A172 (cell line): Measurements from ENCODE around the gene DOCK10. TPM values are rescaled to one million over a fixed set of nuclear protein-coding genes. Genes with fewer than 3 reads are reported as not detected.
"Not testable (repeated sequence)": the region's sequence is repeated elsewhere in the genome, so short reads cannot be mapped to it uniquely, and the experiment has no call there.

ENCODE experiments used
- DNase-seq: peaks from one replicate; pipeline ENCODE4 v3.0.0-alpha.2; 2015; ENCODE audit warnings: low spot score
- total RNA-seq: library from RNA; depleted of rRNA; stranded (reverse); fragments of >200 nt; shearing (Covaris generic); gene quantifications from 2 replicates; pipeline ENCODE4 v1.2.3, GENCODE V29; 2014

DOCK10 gene
- total RNA-seq, 1 experiment from 2014 or later: 37.5 TPM

DNA sequence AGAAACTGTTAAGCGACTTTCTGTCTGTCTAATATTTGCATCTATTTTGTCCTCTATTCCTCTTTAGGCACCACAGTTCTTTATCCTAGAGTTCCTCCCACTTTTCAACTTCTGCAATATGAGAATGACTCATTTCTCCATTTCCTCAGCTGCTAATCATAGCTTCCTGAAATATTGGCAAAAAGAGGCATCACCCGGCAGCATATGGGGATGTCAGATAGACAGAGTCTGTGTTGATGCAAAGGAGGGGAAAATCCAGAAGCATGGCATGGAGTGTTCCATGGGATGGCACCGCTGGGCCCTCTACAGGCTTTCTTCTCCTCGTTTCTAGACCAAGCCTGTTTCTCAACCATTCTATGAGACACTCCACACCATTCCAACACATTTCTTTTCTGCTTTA is 93.4 kb downstream of the DOCK10 start:
- DNase-seq: peak; percentile 57

DNA sequence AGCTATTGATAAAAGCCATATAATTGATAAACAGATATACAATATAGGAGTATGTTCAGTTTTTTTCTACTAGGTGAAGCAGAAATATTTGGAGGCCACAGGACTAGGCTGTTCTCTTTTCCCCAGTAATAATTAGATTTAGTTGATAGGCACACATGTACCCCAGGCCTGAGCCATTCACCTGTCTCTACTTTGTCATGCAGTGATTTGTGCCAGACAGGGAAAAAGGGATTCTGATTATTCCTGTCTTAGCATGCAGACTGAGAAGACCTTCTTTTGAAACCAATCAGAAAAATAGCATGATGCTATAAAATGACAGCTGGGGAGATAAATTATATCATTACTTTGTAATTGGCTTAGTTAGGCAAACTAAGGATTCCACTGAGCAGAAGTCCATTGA is 94.3 kb downstream of the DOCK10 start:
- no peak for DNase-seq

DNA sequence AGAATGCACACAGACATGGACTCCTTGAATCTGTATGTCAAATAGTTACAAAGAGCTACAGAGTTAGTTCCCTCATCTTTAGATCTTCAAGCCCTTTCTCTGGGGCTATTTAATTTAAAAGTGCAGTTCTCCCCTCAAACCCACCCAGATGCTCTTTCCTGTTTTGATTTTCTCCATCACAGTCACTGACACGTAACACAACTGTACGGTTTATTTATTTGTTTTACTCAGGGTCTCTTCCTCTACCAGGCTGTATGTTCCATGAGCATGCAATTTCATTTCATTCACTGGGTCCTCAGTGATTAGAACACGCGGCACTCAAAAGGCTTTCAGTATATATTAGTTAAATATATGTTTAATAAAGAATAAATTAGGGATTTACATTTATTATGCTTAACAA is 94.7 kb downstream of the DOCK10 start:
- no peak for DNase-seq

- DNase-seq: peak; percentile 78
These were observed 95.4 kb downstream of the DOCK10 start for GRCh38 chr2:224946895-224947294.

- DNase-seq: no peak
These were observed 97.3 kb downstream of the DOCK10 start for GRCh38 chr2:224944707-224945547.

- not testable (repeated sequence) for DNase-seq
These were observed 98.6 kb downstream of the DOCK10 start for GRCh38 chr2:224943601-224944041.

DNA sequence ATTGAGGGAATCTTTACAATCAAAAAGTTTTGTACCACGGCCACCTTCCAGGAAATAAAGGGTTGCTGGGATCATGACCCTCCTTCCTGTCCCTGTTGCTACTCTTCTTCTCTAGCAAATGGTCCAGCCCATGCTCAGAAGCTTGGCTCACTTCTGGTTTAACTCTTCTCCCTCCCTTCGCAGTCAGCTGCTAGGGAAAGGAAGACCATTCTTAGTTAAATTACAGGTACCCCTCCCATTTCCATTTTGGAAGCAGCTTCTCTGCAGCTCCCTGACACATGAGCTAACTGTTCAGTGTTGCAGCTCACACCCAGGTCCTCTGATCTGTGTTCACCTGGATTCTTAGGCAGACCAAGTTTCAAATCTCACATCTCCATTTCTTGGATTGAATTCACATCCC is 100.3 kb downstream of the DOCK10 start:
- DNase-seq: no peak

GRCh38 chr2:224940618-224941017 is 101.7 kb downstream of the DOCK10 start:
- no peak for DNase-seq

DNA sequence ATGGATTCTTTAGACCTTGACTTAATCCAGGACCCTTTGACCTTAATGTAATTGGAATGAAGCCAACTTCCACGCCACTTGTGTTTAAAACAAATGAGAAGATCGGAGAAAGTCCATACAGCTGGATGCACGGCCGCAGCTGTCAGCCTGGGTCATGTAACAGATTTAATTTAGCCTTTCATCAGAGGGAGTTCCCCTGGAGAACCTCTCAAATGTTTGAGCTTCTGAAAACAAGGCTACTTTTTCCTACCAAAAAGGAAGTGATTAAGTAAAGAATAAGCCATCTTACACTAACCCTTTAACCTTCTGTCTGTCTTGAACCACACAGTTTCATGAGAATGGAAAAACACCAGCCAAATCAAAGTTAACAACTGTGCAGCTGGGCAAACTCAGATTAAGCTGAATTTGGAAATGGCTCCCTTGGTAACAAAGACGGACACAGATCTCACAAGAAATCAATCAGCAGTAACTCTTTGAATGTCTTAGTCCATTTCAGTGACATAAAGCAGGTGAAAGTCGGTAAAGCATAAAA is 103.6 kb downstream of the DOCK10 start:
- peak; percentile 45 for DNase-seq

GRCh38 chr2:224937887-224938286 is 104.4 kb downstream of the DOCK10 start:
- DNase-seq: no peak

GRCh38 chr2:224934526-224935188 is 107.6 kb downstream of the DOCK10 start:
- DNase-seq: no peak

- no peak for DNase-seq
These were observed 108.8 kb downstream of the DOCK10 start for GRCh38 chr2:224933431-224933830.

- no peak for DNase-seq
These were observed 109.7 kb downstream of the DOCK10 start for GRCh38 chr2:224932522-224932921.

DNA sequence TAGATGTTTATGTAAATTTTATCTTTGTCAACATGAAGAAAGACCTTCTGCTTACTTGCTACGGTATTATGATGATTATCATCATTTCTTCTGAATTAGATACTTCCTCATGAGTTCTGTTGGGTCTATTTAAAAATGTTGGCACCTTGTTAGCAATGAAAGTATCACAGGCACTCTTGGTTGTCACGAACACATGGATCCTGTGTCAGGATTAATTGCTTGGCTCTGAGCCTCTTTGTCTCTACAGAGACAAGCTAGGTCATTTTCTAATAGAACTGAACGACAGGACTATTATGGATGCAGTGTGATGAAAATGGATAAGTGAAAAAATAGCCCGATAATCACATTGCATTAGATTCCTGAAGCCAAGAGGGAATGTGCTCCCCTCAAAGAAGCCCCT is 110.3 kb downstream of the DOCK10 start:
- no peak for DNase-seq

DNA sequence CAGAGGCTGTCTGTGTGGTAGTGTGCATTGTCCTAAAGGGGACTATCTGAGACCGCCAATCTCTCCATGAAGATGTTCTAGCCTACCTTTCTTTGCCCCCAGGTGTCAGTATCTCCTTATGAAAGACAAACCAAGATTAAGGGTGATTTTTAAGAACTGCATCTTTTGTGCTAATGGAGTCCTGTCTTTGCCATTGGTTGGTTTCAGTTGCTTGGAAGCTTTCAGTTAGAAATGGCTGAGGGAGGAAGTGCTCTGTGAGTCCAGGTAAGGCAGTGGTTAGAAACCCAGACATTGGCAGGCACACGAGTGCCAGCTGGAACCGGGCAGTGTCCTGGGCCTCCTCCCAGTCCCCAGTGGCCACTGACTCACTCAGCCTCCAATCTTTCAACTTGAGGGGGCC is 111.3 kb downstream of the DOCK10 start:
- no peak for DNase-seq

GRCh38 chr2:224930124-224930523 is 112.1 kb downstream of the DOCK10 start:
- no peak for DNase-seq

DNA sequence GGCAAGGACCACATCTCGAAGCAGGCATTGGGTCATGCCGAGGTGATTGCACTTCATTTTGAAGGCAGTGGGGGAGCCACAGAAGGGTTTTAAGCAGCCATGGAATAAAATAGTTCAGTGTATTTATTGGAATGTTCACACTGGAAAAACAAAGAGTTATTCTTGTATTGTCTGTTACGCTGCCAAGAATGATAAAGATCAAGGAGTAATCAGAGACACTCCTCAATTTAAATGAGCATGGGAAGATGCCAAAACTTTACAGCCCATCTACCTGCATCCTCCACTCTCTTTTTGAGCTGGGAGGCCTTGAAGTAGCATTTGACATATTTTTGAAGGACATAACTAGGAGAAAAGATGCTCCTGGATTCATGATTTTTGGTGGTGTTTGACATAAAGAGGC is 112.8 kb downstream of the DOCK10 start:
- DNase-seq: no peak

GRCh38 chr2:224927646-224928173 is 114.6 kb downstream of the DOCK10 start:
- no peak for DNase-seq

DNA sequence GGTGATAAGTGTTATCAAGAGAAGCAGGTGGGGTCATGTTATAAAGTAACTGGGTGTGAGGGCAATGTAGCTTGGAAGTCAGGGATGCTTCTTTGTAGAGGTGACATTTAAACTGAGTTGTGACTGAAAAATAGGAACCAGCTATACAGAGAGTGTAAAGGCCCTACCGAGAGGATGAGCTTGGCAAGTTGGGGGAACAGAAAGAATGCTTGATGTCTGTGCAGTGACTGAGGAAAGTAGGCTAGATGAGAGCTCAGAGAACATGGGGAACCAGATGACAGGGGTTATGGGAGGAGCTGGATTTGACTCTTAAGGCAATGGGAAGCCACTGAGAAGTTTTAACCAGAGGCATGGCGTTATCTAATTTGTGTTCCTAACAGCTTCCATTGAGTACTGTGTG is 115.3 kb downstream of the DOCK10 start:
- DNase-seq: no peak

GRCh38 chr2:224925810-224926100 is 116.5 kb downstream of the DOCK10 start:
- no peak for DNase-seq

DNA sequence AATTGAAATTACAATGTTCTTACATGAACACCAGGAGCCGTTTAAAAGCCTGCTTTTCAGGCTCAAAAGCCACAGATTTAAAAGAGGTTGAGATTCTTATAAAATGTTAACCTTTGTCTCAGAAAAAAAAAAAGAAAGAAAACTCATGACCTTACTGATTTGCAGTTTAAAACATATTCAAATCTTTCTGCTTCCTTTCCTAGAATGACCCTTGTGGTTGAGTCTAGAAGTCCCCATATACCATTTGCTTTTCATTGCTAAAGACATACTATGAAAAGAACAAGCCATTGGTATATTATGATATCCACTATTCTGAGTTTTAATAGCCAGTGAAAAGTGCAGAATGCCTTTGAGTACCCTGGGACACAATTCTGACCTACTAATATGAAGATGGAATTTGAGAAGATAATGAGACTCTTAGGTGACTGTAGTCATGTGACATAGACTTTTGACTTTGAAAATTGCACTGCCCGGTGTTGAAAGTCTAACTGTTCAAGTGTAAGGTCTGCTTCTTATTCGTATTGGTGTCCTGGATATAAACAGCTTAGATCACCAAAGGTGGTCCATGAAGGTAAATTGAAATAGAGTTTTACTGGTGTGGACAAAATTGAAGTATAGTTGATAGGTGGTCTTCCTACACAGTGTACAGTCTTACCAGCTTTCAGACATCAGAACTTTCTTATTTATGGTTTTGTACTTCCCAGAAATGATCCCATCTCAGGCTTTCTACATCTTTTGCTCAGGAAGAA is 117.0 kb downstream of the DOCK10 start:
- no peak for DNase-seq

- no peak for DNase-seq
These were observed 117.6 kb downstream of the DOCK10 start for GRCh38 chr2:224924631-224925030.
